PC-3 (cell line): Measurements from ENCODE around the gene KLK1. TPM values are rescaled to one million over a fixed set of nuclear protein-coding genes. Genes with fewer than 3 reads are reported as not detected.

Source experiments
- ATAC-seq: fragments of 200-7000 bp; cut with Tn5 transposase; 2 replicates; pipeline ENCODE4 v1.9.1; 2020; ENCODE audit warnings: mild to moderate bottlenecking, moderate library complexity
- BruUV-seq: library from RNA; stranded (reverse); fragments of 400-500 nt; replicated peaks from 2 replicates; lab custom pipeline; 2021; lab: Mats Ljungman, UMichigan
- CTCF ChIA-PET: fragments of 300-600 bp; sonication (Branson Sonifier 250); formaldehyde crosslinking; loops from one replicate; lab custom pipeline; 2022; ENCODE audit warnings: antibody characterized with exemption; lab: Charles Lee
- POLR2A ChIA-PET: fragments of 300-600 bp; sonication (Branson Sonifier 250); formaldehyde crosslinking; loops from one replicate; lab custom pipeline; 2022; ENCODE audit warnings: antibody characterized with exemption; ENCODE audit not compliant: unreplicated experiment; lab: Charles Lee
- DNase-seq: peaks from one replicate; pipeline ENCODE4 v3.0.0-alpha.2; 2015
- H2AFZ ChIP-seq: fragments of 300-600 bp; sonication (generic); 2 replicates; pipeline ENCODE4 v1.6.0; 2016; ENCODE audit warnings: antibody characterized with exemption, low read length
- H3F3A ChIP-seq: fragments of 300-600 bp; sonication (generic); one replicate; pipeline ENCODE4 v1.6.0; 2017; ENCODE audit warnings: antibody characterized with exemption, low read length, control low read depth, mild to moderate bottlenecking; ENCODE audit not compliant: unreplicated experiment
- H3K27ac ChIP-seq: fragments of 300-600 bp; sonication (generic); 2 replicates; pipeline ENCODE4 v1.5.1; 2016; ENCODE audit warnings: mild to moderate bottlenecking, low read length
- H3K27me3 ChIP-seq: fragments of 300-600 bp; sonication (generic); 2 replicates; pipeline ENCODE4 v1.6.1; 2016; ENCODE audit warnings: low read length, mixed read lengths
- H3K36me3 ChIP-seq: fragments of 300-600 bp; sonication (generic); 2 replicates; pipeline ENCODE4 v1.6.1; 2016; ENCODE audit warnings: low read depth, mixed run types, low read length, mixed read lengths
- H3K4me1 ChIP-seq: fragments of 300-600 bp; sonication (generic); 2 replicates; pipeline ENCODE4 v1.5.1; 2016; ENCODE audit warnings: low read length; ENCODE audit not compliant: insufficient read depth
- H3K4me2 ChIP-seq: fragments of 300-600 bp; sonication (generic); 2 replicates; pipeline ENCODE4 v1.6.0; 2016; ENCODE audit warnings: low read length
- H3K4me3 ChIP-seq: fragments of 300-600 bp; sonication (generic); 2 replicates; pipeline ENCODE4 v1.5.1; 2016; ENCODE audit warnings: mild to moderate bottlenecking, low read length, mixed read lengths
- H3K79me2 ChIP-seq: fragments of 300-600 bp; sonication (generic); 2 replicates; pipeline ENCODE4 v1.6.1; 2017; ENCODE audit warnings: low read length, mixed read lengths
- H3K9ac ChIP-seq: fragments of 300-600 bp; sonication (generic); 2 replicates; pipeline ENCODE4 v1.6.0; 2016; ENCODE audit warnings: mild to moderate bottlenecking, low read length
- H3K9me2 ChIP-seq: fragments of 300-600 bp; sonication (generic); replicated peaks from 2 replicates; pipeline ENCODE4 v1.6.1; 2016; ENCODE audit warnings: mixed run types, low read length, mixed read lengths
- H3K9me3 ChIP-seq: fragments of 300-600 bp; sonication (generic); 2 replicates; pipeline ENCODE4 v1.6.1; 2016; ENCODE audit warnings: low read length, mixed read lengths
- H4K20me1 ChIP-seq: fragments of 300-600 bp; sonication (generic); 2 replicates; pipeline ENCODE4 v1.6.1; 2016; ENCODE audit warnings: low read length, mixed read lengths
- EZH2 ChIP-seq: fragments of 300-600 bp; sonication (generic); IDR thresholded peaks from one replicate; pipeline ENCODE4 v1.6.1; 2017; ENCODE audit warnings: antibody characterized with exemption, mild to moderate bottlenecking, low read length; ENCODE audit not compliant: unreplicated experiment
- EZH2phosphoT487 ChIP-seq: fragments of 300-600 bp; sonication (generic); IDR thresholded peaks from 2 replicates; pipeline ENCODE4 v1.6.1; 2018; ENCODE audit warnings: mild to moderate bottlenecking, antibody characterized with exemption, low read length, borderline replicate concordance
- intact Hi-C: fragments of 100-400 bp; cut with micrococcal nuclease; formaldehyde crosslinking; loops from 2 replicates; pipeline ENCODE4 v1.9.0; 2023
- total RNA-seq: library from RNA; depleted of rRNA; stranded (reverse); fragments of >200 nt; gene quantifications from 2 replicates; pipeline ENCODE4 v1.2.3, GENCODE V29; 2014
- TF ChIP-seq, protein P1 (sequence below): fragments of 300-600 bp; sonication (generic); conservative IDR thresholded peaks from 2 replicates; pipeline ENCODE4 v1.5.1; 2017; ENCODE audit warnings: antibody characterized with exemption, low read depth, mild to moderate bottlenecking, low read length

Gene KLK1
- total RNA-seq, 1 experiment from 2014 or later, result not detected

DNA sequence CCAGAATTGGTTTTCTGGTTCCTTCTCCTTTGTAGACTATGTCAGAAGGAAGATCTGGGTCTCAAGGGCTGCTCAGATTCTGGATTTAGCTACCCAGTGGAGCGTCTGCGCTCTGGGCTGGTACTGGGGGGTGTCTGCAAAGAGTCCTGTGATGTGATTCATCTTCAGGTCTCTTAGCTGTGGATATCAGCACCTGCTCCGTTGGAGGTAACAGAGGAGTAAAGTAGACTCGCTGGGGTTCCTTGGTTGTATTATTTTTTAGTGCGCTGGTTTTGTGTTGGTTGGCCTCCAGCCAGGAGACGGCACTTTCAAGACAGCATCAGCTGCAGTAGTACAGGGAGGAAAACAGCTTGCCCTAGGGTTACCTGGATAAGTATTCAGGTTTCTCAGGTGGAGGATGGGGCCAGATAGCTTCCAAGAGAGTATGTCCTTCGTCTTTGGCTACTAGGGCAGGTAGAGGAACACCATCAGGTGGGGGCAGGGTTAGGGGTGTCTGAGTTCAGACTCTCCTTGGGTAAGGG is 20.2 kb upstream of the KLK1 start:
- ATAC-seq, result no peak
- POLR2A ChIA-PET, result no interaction called here

DNA sequence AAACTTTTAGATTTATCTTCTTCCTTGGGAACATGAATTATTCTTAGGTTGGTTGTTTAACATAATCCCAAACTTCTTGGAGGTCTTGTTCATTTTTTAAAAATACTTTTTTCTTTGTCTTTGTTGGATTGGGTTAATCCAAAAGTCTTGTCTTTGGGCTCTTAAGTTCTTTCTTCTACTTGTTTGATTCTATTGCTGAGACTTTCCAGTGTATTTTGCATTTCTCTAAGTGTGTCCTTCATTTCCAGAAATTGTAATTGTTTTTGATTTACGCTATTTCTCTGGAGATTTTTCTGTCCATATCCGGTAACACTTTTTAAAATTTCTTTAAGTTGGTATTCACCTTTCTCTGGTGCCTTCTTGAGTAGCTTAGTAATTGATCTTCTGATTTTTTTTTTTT is 19.6 kb upstream of the KLK1 start:
- POLR2A ChIA-PET, result no interaction called here
- intact Hi-C loops, result no loop called here

More for the DNA sequence above, 20.2 kb upstream of the KLK1 start:
- no peaks in the 10 kb centered on the region for H3K9me2 ChIP-seq
- no peak overlapping the region for H3K4me2 ChIP-seq
- H3K27me3 ChIP-seq, result peaks cover 76% of the 10 kb centered on the region
- no peak overlapping the region for H3K4me3 ChIP-seq
- intact Hi-C loops, result no loop called here
- H3K4me1 ChIP-seq, result no peaks in the 10 kb centered on the region
- H3K9me3 ChIP-seq, result peaks cover 6% of the 10 kb centered on the region; the same call in 1 of the 2 replicates
- DNase-seq, result no peak
- H2AFZ ChIP-seq, result no peak overlapping the region
- CTCF ChIA-PET, result no interaction called here
- no peak overlapping the region for H3K27ac ChIP-seq
- no peaks in the 10 kb centered on the region for H3K79me2 ChIP-seq
- TF ChIP-seq EZH2 (no peak), EZH2phosphoT487 (no peak)
- TF ChIP-seq, protein P1, sequence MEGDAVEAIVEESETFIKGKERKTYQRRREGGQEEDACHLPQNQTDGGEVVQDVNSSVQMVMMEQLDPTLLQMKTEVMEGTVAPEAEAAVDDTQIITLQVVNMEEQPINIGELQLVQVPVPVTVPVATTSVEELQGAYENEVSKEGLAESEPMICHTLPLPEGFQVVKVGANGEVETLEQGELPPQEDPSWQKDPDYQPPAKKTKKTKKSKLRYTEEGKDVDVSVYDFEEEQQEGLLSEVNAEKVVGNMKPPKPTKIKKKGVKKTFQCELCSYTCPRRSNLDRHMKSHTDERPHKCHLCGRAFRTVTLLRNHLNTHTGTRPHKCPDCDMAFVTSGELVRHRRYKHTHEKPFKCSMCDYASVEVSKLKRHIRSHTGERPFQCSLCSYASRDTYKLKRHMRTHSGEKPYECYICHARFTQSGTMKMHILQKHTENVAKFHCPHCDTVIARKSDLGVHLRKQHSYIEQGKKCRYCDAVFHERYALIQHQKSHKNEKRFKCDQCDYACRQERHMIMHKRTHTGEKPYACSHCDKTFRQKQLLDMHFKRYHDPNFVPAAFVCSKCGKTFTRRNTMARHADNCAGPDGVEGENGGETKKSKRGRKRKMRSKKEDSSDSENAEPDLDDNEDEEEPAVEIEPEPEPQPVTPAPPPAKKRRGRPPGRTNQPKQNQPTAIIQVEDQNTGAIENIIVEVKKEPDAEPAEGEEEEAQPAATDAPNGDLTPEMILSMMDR, result no peak
- no peaks in the 10 kb centered on the region for H3F3A ChIP-seq
- H4K20me1 ChIP-seq, result no peaks in the 10 kb centered on the region
- no peaks in the 10 kb centered on the region for H3K36me3 ChIP-seq
- H3K9ac ChIP-seq, result no peak overlapping the region
- BruUV-seq, result no TSS peak

DNA sequence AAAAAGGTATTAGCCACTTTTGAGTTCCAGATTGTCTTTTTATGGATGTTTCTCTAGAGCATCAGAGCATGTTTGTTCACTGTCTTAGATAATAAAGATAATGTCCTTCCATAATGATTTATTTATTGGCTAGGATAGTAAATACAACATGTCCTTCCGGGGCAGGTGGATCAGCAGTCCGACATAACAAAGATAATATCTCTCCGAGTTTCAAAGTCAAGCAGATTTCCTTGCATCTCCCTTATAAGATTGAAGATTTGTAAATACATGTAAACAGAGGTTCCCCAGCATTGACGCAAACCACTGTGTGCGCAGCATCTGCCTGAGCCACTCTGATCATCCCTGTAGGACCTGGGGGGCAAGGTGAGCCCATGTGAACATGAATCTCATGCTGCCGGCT is 18.5 kb upstream of the KLK1 start:
- POLR2A ChIA-PET, result no interaction called here
- H3K9me2 ChIP-seq, result no peaks in the 10 kb centered on the region
- intact Hi-C loops, result no loop called here
- H3K4me1 ChIP-seq, result no peaks in the 10 kb centered on the region
- H4K20me1 ChIP-seq, result no peaks in the 10 kb centered on the region
- no peak for ATAC-seq
- H2AFZ ChIP-seq, result no peak overlapping the region
- H3K4me3 ChIP-seq, result no peak overlapping the region
- H3K9me3 ChIP-seq, result peaks cover 6% of the 10 kb centered on the region; the same call in 1 of the 2 replicates
- no peak for DNase-seq
- H3K9ac ChIP-seq, result no peak overlapping the region
- peaks cover 78% of the 10 kb centered on the region for H3K27me3 ChIP-seq
- no peaks in the 10 kb centered on the region for H3K36me3 ChIP-seq
- no TSS peak for BruUV-seq
- no peaks in the 10 kb centered on the region for H3F3A ChIP-seq
- no peaks in the 10 kb centered on the region for H3K79me2 ChIP-seq
- CTCF ChIA-PET, result no interaction called here
- H3K27ac ChIP-seq, result no peak overlapping the region
- TF ChIP-seq EZH2 (no peak), EZH2phosphoT487 (no peak)
- TF ChIP-seq, protein P1, result no peak
- H3K4me2 ChIP-seq, result no peak overlapping the region

More for the DNA sequence above, 19.6 kb upstream of the KLK1 start:
- Histone ChIP-seq H3K27ac (no peak overlapping the region), H3K79me2 (no peaks in the 10 kb centered on the region), H3F3A (no peaks in the 10 kb centered on the region), H2AFZ (no peak overlapping the region), H3K9ac (no peak overlapping the region), H3K9me3 (peaks cover 6% of the 10 kb centered on the region; the same call in 1 of the 2 replicates), H3K36me3 (no peaks in the 10 kb centered on the region), H3K9me2 (no peaks in the 10 kb centered on the region), H3K4me2 (no peak overlapping the region), H3K4me1 (no peaks in the 10 kb centered on the region), H3K27me3 (peaks cover 73% of the 10 kb centered on the region), H3K4me3 (no peak overlapping the region), H4K20me1 (no peaks in the 10 kb centered on the region)
- TF ChIP-seq EZH2 (no peak), EZH2phosphoT487 (no peak)
- TF ChIP-seq, protein P1, result no peak
- ATAC-seq (no peak), DNase-seq (no peak)
- CTCF ChIA-PET, result no interaction called here
- no TSS peak for BruUV-seq
